ENCODE measurements around the gene EIF4B. TPM values are rescaled to one million over a fixed set of nuclear protein-coding genes. Genes with fewer than 3 reads are reported as not detected.
"Not testable (repeated sequence)": the region's sequence is repeated elsewhere in the genome, so short reads cannot be mapped to it uniquely, and the experiment has no call there.

The EIF4B gene
- total and polyA plus RNA-seq, 2 donors, result 246 to 743 TPM

- Histone ChIP-seq H3K4me1 (ENCODE audit: insufficient read depth) (peaks cover 2% of the 10 kb centered on the region), H3K36me3 (ENCODE audit: insufficient read depth) (no peaks in the 10 kb centered on the region), H3K4me3 (ENCODE audit: low read depth, low read length) (no peak overlapping the region), H3K27ac (ENCODE audit: low read depth) (no peak overlapping the region)
- DNase-seq (ENCODE audit: extremely low spot score), result no peak
- WGBS, result 62% methylated on average over 2 of the region's 2 CpGs
Observed at GRCh38 chr12:53010955-53011354, 4.7 kb downstream of the EIF4B start.

GRCh38 chr12:53011889-53012288, 5.6 kb downstream of the EIF4B start:
- Histone ChIP-seq H3K4me3 (ENCODE audit: low read depth, low read length) (no peak overlapping the region), H3K4me1 (ENCODE audit: insufficient read depth) (peaks cover 2% of the 10 kb centered on the region)
- WGBS, result 65% methylated on average over 3 of the region's 3 CpGs

GRCh38 chr12:53012928-53013327, 6.7 kb downstream of the EIF4B start:
- no peak overlapping the region for H3K27ac ChIP-seq (ENCODE audit: low read depth)
- H3K4me1 ChIP-seq (ENCODE audit: insufficient read depth), result peaks cover 2% of the 10 kb centered on the region
- WGBS, result 85% methylated on average over 3 of the region's 3 CpGs
- DNase-seq (ENCODE audit: extremely low spot score), result no peak
- no peak overlapping the region for H3K4me3 ChIP-seq (ENCODE audit: low read depth, low read length)
- no peaks in the 10 kb centered on the region for H3K36me3 ChIP-seq (ENCODE audit: insufficient read depth)

More at GRCh38 chr12:53011889-53012288, 5.6 kb downstream of the EIF4B start:
- H3K36me3 ChIP-seq (ENCODE audit: insufficient read depth), result no peaks in the 10 kb centered on the region
- H3K27ac ChIP-seq (ENCODE audit: low read depth), result no peak overlapping the region
- no peak for DNase-seq (ENCODE audit: extremely low spot score)

- Histone ChIP-seq H3K27ac (ENCODE audit: low read depth) (no peak overlapping the region), H3K36me3 (ENCODE audit: insufficient read depth) (peaks cover 2% of the 10 kb centered on the region), H3K4me3 (ENCODE audit: low read depth, low read length) (no peak overlapping the region), H3K4me1 (ENCODE audit: insufficient read depth) (peaks cover 2% of the 10 kb centered on the region)
- WGBS, result 83% methylated on average over 2 of the region's 2 CpGs
- DNase-seq (ENCODE audit: extremely low spot score), result no peak
Observed at GRCh38 chr12:53014709-53015108, 8.5 kb downstream of the EIF4B start.

GRCh38 chr12:53025250-53025649, 19.0 kb downstream of the EIF4B start:
- Histone ChIP-seq H3K4me3 (ENCODE audit: low read depth, low read length) (no peak overlapping the region), H3K4me1 (ENCODE audit: insufficient read depth) (no peaks in the 10 kb centered on the region), H3K27ac (ENCODE audit: low read depth) (no peak overlapping the region), H3K36me3 (ENCODE audit: insufficient read depth) (peaks cover 15% of the 10 kb centered on the region)
- DNase-seq (ENCODE audit: extremely low spot score), result no peak
- 91% methylated on average over 3 of the region's 3 CpGs for WGBS

- not testable (repeated sequence) for H3K4me3 ChIP-seq (ENCODE audit: low read depth, low read length); H3K27ac ChIP-seq (ENCODE audit: low read depth); H3K4me1 ChIP-seq (ENCODE audit: insufficient read depth); DNase-seq (ENCODE audit: extremely low spot score)
- peaks cover 10% of the 10 kb centered on the region for H3K36me3 ChIP-seq (ENCODE audit: insufficient read depth)
- 89% methylated on average over 13 of the region's 13 CpGs for WGBS
Observed at GRCh38 chr12:53027014-53027413, 20.8 kb downstream of the EIF4B start.

- H3K4me3 ChIP-seq (ENCODE audit: low read depth, low read length), result no peak overlapping the region
- no peak for DNase-seq (ENCODE audit: extremely low spot score)
- no peak overlapping the region for H3K27ac ChIP-seq (ENCODE audit: low read depth)
- H3K36me3 ChIP-seq (ENCODE audit: insufficient read depth), result peaks cover 5% of the 10 kb centered on the region
- no peaks in the 10 kb centered on the region for H3K4me1 ChIP-seq (ENCODE audit: insufficient read depth)
- 75% methylated on average over 3 of the region's 3 CpGs for WGBS
Observed at GRCh38 chr12:53031616-53032015, 25.4 kb downstream of the EIF4B start.

- H3K27ac ChIP-seq (ENCODE audit: low read depth); H3K4me1 ChIP-seq (ENCODE audit: insufficient read depth); DNase-seq (ENCODE audit: extremely low spot score); H3K36me3 ChIP-seq (ENCODE audit: insufficient read depth); H3K4me3 ChIP-seq (ENCODE audit: low read depth, low read length): not testable (repeated sequence)
- 82% methylated on average over 10 of the region's 10 CpGs for WGBS
Observed at GRCh38 chr12:53033832-53034231, 27.6 kb downstream of the EIF4B start.

GRCh38 chr12:53034459-53034858, 28.2 kb downstream of the EIF4B start:
- H3K4me1 ChIP-seq (ENCODE audit: insufficient read depth), result no peaks in the 10 kb centered on the region
- peaks cover 6% of the 10 kb centered on the region for H3K36me3 ChIP-seq (ENCODE audit: insufficient read depth)
- no peak overlapping the region for H3K4me3 ChIP-seq (ENCODE audit: low read depth, low read length)
- DNase-seq (ENCODE audit: extremely low spot score), result no peak
- WGBS, result 77% methylated on average over 8 of the region's 8 CpGs
- no peak overlapping the region for H3K27ac ChIP-seq (ENCODE audit: low read depth)

GRCh38 chr12:53036802-53037201, 30.5 kb downstream of the EIF4B start:
- Histone ChIP-seq H3K4me1 (ENCODE audit: insufficient read depth) (no peaks in the 10 kb centered on the region), H3K4me3 (ENCODE audit: low read depth, low read length) (no peak overlapping the region), H3K27ac (ENCODE audit: low read depth) (no peak overlapping the region), H3K36me3 (ENCODE audit: insufficient read depth) (peaks cover 6% of the 10 kb centered on the region)
- WGBS, result 88% methylated on average over 3 of the region's 3 CpGs
- DNase-seq (ENCODE audit: extremely low spot score), result no peak

- H3K4me3 ChIP-seq (ENCODE audit: low read depth, low read length), result no peak overlapping the region
- peaks cover 6% of the 10 kb centered on the region for H3K36me3 ChIP-seq (ENCODE audit: insufficient read depth)
- no peaks in the 10 kb centered on the region for H3K4me1 ChIP-seq (ENCODE audit: insufficient read depth)
- H3K27ac ChIP-seq (ENCODE audit: low read depth), result no peak overlapping the region
- 84% methylated on average over 4 of the region's 4 CpGs for WGBS
- no peak for DNase-seq (ENCODE audit: extremely low spot score)
Observed at GRCh38 chr12:53039851-53040250, 33.6 kb downstream of the EIF4B start.

GRCh38 chr12:53042607-53043454, 36.6 kb downstream of the EIF4B start:
- 69% methylated on average over 7 of the region's 7 CpGs for WGBS

GRCh38 chr12:53044052-53044581, 37.9 kb downstream of the EIF4B start:
- 48% methylated on average over 10 of the region's 10 CpGs for WGBS

More at GRCh38 chr12:53042607-53043454, 36.6 kb downstream of the EIF4B start:
- DNase-seq (ENCODE audit: extremely low spot score), result no peak
- H3K4me3 ChIP-seq (ENCODE audit: low read depth, low read length), result no peak overlapping the region
- peaks cover 1% of the 10 kb centered on the region for H3K36me3 ChIP-seq (ENCODE audit: insufficient read depth)
- H3K27ac ChIP-seq (ENCODE audit: low read depth), result no peak overlapping the region
- no peaks in the 10 kb centered on the region for H3K4me1 ChIP-seq (ENCODE audit: insufficient read depth)

More at GRCh38 chr12:53044052-53044581, 37.9 kb downstream of the EIF4B start:
- no peaks in the 10 kb centered on the region for H3K36me3 ChIP-seq (ENCODE audit: insufficient read depth)
- no peak for DNase-seq (ENCODE audit: extremely low spot score)
- no peak overlapping the region for H3K4me3 ChIP-seq (ENCODE audit: low read depth, low read length)
- no peaks in the 10 kb centered on the region for H3K4me1 ChIP-seq (ENCODE audit: insufficient read depth)
- no peak overlapping the region for H3K27ac ChIP-seq (ENCODE audit: low read depth)
